Right ventricle myocardium superior (tissue), 1 donor: ENCODE data around the gene DDO. TPM values are rescaled to one million over a fixed set of nuclear protein-coding genes. Genes with fewer than 3 reads are reported as not detected.
A peak's percentile ranks its signal among the peaks of the same experiment; 100 is the strongest.

Experiments used
- ATAC-seq: fragments of 200-7000 bp; cut with Tn5 transposase; one replicate; pipeline ENCODE4 v1.9.1; 2020; ENCODE audit warnings: mild to moderate bottlenecking; ENCODE audit not compliant: poor library complexity
- DNase-seq: peaks from one replicate; pipeline ENCODE4 v3.0.0-alpha.2; 2020
- intact Hi-C: fragments of 100-400 bp; cut with DNase I; formaldehyde crosslinking; loops from one replicate; pipeline ENCODE4 v1.11.2; 2022
- total RNA-seq: library from RNA; stranded (reverse); fragmentation: NEBNext Ultra II Directional; extraction: Animal tissue kit (Norgen Biotek cat#: 25700); gene quantifications from one replicate; pipeline ENCODE4 v1.2.1, GENCODE V29; 2021
- donor health status: DM: no; HTN: yes; CAD: no; lungs with severe emphysema.

The DDO gene
- total RNA-seq, 1 donor from 2014 or later: 31.1 TPM

DNA sequence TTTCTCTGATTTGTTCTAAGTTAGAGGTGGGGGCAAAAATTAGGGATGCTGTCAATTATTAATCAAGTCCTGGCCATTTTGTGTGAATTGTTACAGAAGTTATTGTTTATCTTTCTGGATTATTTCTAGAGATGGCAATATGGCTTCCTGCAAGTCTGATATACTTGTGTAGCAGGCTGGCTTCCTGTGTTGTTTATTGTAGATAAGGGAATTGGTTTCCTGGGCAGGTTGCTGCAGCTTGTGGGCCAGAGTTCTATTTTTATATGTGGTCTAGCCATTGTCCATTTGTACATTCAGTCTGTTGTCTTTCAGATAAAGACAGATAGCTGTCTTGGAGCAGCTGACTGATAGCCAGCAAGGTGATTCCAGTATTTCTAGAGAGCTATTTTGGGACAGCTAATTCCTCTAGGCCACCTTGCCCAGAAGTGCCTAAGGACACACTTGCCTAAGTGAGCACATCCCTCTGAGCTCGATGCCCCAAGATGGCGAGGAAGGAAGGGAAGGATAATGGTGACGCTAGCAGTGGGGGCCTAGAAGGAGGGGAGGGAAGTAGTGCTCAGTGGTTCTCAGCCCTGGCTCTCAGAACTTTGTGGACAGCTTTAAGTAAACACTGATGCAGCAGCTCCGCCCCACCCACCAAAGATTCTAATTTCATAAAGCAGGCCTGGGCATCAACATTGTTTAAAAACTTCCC, 25.5 kb downstream of the DDO start:
- peak; percentile 28 for ATAC-seq
- intact Hi-C loops: loop anchor here (10.0 kb wide), 1 partner anchor 685 kb away; no protein-coding TSS in a partner anchor
- no peak for DNase-seq

- ATAC-seq (no peak), DNase-seq (no peak)
- intact Hi-C loops: loop anchor here (10.0 kb wide), 1 partner anchor 683 kb away; no protein-coding TSS in a partner anchor
Observed at GRCh38 chr6:110387986-110388385, 27.4 kb downstream of the DDO start.

DNA sequence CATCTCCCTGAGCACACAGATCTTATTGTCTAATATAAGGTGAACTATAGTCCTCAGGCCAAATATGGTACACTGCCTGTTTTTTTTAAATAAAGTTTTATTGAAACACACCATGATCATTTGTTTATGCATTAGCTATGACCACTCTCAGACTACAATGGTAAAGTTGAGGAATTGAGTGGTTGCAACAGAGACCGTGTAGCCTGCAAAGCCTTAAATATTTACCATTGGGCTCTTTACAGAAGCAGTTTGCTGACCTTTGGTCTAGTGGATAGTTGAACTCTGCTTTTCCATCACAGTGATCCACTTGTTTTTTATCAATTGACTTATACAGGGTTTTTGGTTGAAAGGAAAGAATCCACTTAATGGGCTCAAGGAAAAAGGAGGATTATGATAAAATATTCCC, 29.9 kb downstream of the DDO start:
- ATAC-seq (no peak), DNase-seq (no peak)
- intact Hi-C loops: loop anchor here (10.0 kb wide), 1 partner anchor 681 kb away; no protein-coding TSS in a partner anchor

DNA sequence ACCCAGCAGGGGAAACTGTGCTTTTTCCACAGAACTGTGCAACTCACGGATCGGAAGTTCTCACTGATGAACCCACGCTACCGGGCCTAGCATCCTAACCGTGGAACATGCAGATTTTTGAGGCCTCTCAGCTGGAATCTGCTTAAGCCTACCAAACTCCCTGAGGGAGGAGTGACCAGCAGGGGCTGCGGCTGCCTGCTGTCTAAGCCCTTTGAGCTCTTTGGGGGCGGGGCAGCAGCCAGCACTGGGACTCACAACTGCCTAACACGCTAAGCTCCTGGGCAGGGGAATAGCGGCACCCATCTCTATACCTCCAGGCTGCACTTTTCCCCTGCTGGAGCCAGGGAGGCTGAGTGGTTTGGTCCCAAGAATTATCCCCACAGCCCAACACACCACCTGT, 36.8 kb downstream of the DDO start:
- intact Hi-C loops: no loop called here
- DNase-seq (no peak), ATAC-seq (no peak)

DNA sequence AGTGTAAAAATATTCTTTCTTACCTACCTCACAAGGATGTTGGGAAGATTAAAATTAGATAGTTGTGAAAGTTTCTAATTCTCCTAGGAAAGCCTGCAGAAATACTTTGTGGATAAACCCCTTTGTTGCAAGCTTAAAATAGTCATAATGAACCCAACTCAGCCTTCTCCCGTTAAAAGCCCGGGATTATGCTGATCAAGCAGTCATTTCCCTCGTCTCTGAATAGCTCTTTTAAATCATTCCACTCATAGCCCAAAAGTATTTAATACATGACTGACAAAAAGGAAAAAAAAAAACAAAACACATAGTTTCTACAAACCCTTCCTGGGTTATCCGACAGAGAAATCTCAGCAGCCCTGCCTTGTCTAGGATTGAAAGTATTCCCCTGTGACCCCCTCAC, 46.3 kb downstream of the DDO start:
- intact Hi-C loops: no loop called here
- ATAC-seq (no peak), DNase-seq (no peak)

GRCh38 chr6:110368284-110368683, 47.1 kb downstream of the DDO start:
- intact Hi-C loops: no loop called here
- ATAC-seq (no peak), DNase-seq (no peak)

GRCh38 chr6:110367825-110368224, 47.5 kb downstream of the DDO start:
- intact Hi-C loops: no loop called here
- ATAC-seq (no peak), DNase-seq (no peak)

GRCh38 chr6:110366975-110367374, 48.4 kb downstream of the DDO start:
- intact Hi-C loops: no loop called here
- DNase-seq (no peak), ATAC-seq (no peak)

- intact Hi-C loops: no loop called here
- ATAC-seq (no peak), DNase-seq (no peak)
Observed at GRCh38 chr6:110366256-110366655, 49.1 kb downstream of the DDO start.

GRCh38 chr6:110364364-110365105, 50.8 kb downstream of the DDO start:
- DNase-seq: no peak
- intact Hi-C loops: no loop called here
- ATAC-seq: no peak

DNA sequence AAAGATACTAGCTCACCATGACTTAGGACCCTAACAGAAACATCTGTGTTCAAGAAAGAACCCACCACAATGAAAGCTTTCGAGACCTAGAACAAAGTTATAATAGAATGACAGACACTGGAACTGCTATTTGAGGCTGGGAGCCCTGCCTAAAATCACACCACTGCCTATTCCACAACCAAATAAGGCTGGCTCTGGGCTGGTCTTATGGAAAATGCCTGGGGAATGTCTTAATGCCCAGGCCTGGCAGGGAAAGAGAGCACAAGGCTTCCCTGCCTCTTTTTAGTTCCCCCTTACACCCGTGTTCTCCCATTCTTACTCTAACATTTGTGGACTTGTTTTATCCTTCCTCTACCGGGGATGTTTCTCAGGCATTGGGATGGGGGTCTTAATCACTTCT, 51.6 kb downstream of the DDO start:
- intact Hi-C loops: no loop called here
- DNase-seq: no peak
- ATAC-seq: peak; percentile 75

DNA sequence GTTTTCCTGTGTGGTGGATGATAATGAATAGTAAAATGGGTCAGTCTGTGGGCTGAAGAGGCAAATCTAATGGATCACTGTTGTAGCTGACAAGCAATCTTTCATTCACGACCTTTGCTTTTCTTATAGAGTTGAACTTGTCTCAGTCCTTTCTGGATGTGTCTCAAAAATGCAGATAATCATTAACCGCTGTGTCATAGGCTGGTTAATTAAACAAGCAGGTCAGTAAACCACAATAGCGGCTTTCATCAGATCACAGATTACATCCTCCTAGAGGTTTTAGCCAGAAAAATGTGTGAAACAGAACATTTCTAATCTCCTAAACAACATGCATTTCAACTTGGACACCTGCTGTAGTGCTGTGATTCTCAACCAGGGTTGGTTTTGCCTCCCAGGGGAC, 54.7 kb downstream of the DDO start:
- no peak for DNase-seq
- intact Hi-C loops: no loop called here

GRCh38 chr6:110359556-110359955, 55.8 kb downstream of the DDO start:
- DNase-seq: no peak
- intact Hi-C loops: no loop called here
- ATAC-seq: no peak

More for the DNA sequence above, 54.7 kb downstream of the DDO start:
- ATAC-seq: no peak

- intact Hi-C loops: no loop called here
- DNase-seq (no peak), ATAC-seq (no peak)
Observed at GRCh38 chr6:110358553-110359160, 56.7 kb downstream of the DDO start.

- ATAC-seq (peak; percentile 68), DNase-seq (peak; percentile 46)
- intact Hi-C loops: no loop called here
Observed at GRCh38 chr6:110357664-110358552, 57.5 kb downstream of the DDO start, which contains the start of gene METTL24. Gene METTL24 (minus strand): TSS chr6:110358349. CDS start chr6:110358272, 77 bp downstream.

DNA sequence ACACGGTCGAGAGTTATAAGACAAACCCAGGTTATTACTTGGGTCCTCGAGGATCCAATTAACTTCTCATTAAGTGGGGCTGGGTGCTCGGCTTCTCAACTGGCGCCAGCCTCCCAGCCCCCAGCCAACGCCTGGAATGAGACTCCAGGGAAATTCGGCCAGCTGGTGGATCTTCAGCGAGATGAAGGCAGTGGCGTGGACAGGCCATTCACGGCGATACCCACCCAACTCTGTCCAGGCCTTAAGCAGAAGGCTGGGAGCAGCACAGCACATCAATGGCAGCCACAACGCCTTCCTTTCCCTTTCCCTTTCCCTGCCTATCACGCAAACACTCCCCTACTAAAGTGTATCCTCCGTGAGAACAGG, 58.1 kb downstream of the DDO start:
- intact Hi-C loops: no loop called here
- DNase-seq (no peak), ATAC-seq (peak; percentile 41)

DNA sequence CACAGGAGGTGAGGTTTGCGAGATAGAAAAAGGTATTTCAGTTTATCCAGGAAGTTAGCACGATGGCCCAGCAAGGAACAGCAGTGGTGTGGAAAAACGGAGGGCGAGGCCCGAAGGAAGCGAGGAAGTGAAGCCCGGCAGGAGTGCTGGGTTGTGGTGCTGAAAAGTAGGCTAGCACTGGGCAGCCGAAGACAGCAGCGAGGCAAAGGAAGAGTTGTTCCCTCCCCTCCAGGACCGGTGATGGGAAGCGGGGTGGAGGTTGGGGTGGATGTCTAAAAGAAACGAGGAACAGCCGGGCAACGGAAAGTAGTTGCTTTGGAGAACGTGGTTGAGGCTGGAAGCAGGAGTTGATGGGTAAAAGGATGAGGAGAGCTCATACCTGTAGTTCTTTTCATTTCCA, 58.6 kb downstream of the DDO start:
- ATAC-seq (no peak), DNase-seq (no peak)
- intact Hi-C loops: no loop called here

- DNase-seq: no peak
- intact Hi-C loops: no loop called here
- no peak for ATAC-seq
Observed at GRCh38 chr6:110355727-110356126, 59.6 kb downstream of the DDO start.

- ATAC-seq (no peak), DNase-seq (no peak)
- intact Hi-C loops: no loop called here
Observed at GRCh38 chr6:110355022-110355421, 60.4 kb downstream of the DDO start.
